ENCODE results near the gene LHX1.
A peak's percentile ranks its signal among the peaks of the same experiment; 100 is the strongest.

LHX1 gene

GRCh38 chr17:36923814-36924221 is 13.5 kb upstream of the LHX1 start:
- no peak for DNase-seq

- no peak for DNase-seq
These were observed 11.0 kb upstream of the LHX1 start for GRCh38 chr17:36926226-36926625.

GRCh38 chr17:36926701-36927100 is 10.6 kb upstream of the LHX1 start:
- DNase-seq, result no peak

DNA sequence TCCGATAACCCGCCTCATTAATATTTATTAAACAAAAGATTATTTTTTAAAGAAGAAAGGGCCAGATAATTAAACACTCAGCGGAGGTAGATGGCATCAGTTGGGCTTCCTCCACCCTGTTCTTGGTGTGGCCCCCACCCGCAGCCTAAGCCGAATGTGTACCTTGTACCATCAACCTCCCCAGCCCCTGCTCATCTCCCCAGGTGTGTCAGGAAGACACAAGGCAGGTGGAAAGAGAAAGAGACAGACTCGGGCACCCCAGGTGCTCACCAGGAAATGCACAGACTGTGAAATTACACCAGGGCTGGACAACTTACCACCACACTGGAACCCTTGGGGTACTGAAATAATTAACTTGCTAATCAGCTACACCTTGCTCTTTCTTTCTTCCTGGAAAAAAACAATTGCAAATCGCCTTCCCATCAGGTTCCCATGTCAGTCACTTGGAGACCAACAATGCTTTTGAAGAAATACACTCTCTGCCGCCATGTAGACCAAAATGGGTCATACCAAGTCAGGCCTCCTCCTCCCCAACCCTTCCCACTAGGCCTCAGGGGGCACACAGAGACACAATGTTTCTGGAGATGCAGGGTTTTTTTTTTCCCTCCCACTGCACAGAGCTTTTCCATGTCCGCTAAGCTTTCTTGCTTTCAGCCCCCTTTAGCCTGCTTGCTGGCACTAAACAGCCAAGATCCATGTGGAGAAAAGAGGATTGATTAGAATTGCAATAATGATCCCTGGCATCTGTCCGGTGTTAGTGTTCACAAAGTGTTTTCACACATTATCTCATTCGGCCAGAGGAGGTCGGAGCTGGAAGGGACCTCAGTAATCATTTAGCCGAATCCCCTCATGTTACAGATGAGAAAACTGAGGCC is 8.6 kb upstream of the LHX1 start:
- DNase-seq, result no peak

- no peak for DNase-seq
These were observed 7.3 kb upstream of the LHX1 start for GRCh38 chr17:36929851-36930582.

GRCh38 chr17:36930583-36930900 is 6.7 kb upstream of the LHX1 start:
- DNase-seq, result no peak

- DNase-seq, result peak in 1 of 6 experiments; percentile 25
These were observed 6.1 kb upstream of the LHX1 start for GRCh38 chr17:36931096-36931696.

GRCh38 chr17:36931697-36932382 is 5.4 kb upstream of the LHX1 start:
- peak in 3 of 6 experiments; percentile 5 to 25 (median 7) for DNase-seq

DNA sequence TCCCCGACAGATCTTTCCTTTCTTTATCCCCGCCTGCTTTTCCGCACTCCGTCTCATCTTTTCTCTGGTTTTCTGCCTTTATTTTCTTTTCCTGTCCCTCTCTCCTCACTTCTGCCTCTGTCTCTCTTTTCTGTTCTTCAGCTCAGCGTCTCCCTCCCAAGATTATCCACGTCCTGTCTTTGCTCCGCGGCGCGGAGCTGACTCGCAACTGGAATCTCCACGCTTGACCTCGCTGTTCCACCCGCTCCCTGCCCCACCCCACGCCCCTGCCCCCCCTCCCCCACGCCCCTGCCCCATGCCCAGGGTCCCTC is 4.9 kb upstream of the LHX1 start:
- DNase-seq, result no peak

GRCh38 chr17:36932694-36933511 is 4.4 kb upstream of the LHX1 start:
- peak in 2 of 6 experiments; percentile 15 to 23 for DNase-seq

- DNase-seq, result peak in 2 of 6 experiments; percentile 13 to 41
These were observed 3.6 kb upstream of the LHX1 start for GRCh38 chr17:36933512-36934143.

DNA sequence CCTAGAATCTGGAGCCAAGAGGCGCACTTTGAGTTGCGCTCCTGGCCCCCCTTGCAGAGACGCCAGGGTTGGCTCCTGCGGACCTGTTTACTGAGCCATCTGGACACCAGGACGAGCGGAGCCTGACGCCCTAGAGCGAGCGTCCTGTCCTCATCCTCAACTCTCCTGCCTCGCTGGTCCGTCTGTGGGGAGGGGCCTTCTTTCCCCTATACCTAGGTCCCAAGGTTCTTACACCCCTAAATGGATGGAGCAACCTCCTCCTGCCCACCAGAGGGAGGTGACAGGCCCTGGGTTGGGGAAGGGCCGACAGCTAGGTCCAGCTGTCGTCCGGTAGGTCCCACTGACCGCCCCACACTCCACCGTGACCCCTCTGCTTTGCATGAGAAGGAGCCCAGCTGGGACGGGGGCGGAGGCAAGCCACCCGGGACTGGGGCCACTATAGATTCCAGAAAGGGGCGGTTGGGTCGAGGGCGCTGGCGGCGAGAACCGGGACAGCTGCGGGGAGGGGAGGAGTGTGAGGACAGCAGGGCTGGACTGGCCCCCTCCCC is 3.1 kb upstream of the LHX1 start:
- DNase-seq, result peak in 1 of 6 experiments; percentile 41

GRCh38 chr17:36934692-36935630 is 2.3 kb upstream of the LHX1 start:
- peak in 3 of 6 experiments; percentile 29 to 62 (median 42) for DNase-seq

- DNase-seq, result peak in 2 of 6 experiments; percentile 22 to 54
These were observed 1.4 kb upstream of the LHX1 start for GRCh38 chr17:36935671-36936454.

GRCh38 chr17:36936455-36937000 is 747 bp upstream of the LHX1 start:
- DNase-seq, result peak in 2 of 6 experiments; percentile 26 to 47

DNA sequence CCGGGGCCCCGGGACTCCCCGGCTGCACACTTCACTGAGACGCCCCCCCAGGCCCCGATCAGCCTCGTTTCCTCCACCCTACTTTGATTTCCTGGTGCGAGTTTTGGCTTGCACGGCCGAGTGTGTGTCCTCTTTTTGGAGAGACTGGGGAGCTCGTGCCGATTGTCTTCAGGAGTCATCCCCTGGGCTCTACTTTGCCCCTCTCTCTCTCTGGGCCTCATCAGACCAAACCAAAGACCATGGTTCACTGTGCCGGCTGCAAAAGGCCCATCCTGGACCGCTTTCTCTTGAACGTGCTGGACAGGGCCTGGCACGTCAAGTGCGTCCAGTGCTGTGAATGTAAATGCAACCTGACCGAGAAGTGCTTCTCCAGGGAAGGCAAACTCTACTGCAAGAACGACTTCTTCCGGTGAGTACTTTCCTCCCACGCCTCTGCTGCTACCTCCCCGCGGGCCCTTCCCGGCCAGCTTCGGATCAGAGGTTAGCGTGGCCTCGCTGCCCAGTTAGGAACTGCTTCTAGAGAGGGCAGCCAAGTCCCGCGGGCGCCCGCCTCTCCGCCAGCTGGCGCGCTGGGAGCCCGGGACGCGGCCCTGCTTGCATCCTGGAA is 787 bp downstream of the LHX1 start:
- DNase-seq, result peak in 3 of 6 experiments; percentile 36 to 65 (median 47)

DNA sequence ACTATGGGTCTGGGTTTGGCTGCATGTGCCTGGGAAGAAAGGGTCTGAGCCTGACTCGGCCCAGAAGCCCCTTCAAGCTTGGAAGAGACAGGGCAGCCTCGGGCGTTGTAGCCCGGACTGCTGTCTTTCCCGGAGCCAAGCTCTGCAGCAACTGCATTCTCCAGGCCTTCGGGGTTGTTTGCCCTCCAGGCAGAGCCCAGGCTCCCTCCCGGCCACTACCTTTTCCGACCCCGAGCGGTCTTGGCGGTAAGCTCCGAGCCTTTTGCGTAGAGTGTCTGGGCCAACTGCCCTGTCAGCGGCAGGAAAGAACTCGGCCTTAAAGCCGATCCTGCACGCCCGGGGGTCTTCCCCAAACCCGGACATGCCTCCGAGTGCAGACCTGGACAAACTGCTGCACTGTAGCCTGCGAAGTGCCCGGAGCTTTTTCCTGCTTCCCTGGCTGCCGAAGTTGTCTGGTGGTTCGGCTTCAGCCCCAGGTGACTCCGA is 1.3 kb downstream of the LHX1 start:
- peak in 2 of 6 experiments; percentile 25 to 48 for DNase-seq

GRCh38 chr17:36939052-36939801 is 2.0 kb downstream of the LHX1 start:
- peak in 2 of 6 experiments; percentile 25 to 53 for DNase-seq
